Ammon's horn (tissue), 1 donor: Measurements from ENCODE around the gene TBC1D28.
"Not testable (repeated sequence)": the region's sequence is repeated elsewhere in the genome, so short reads cannot be mapped to it uniquely, and the experiment has no call there.

ENCODE experiments used
- DNase-seq: peaks from one replicate; pipeline ENCODE4 v3.0.0-alpha.2; 2016; ENCODE audit warnings: low spot score

The TBC1D28 gene

GRCh38 chr17:18613016-18613415, 31.2 kb downstream of the TBC1D28 start:
- not testable (repeated sequence) for DNase-seq

DNA sequence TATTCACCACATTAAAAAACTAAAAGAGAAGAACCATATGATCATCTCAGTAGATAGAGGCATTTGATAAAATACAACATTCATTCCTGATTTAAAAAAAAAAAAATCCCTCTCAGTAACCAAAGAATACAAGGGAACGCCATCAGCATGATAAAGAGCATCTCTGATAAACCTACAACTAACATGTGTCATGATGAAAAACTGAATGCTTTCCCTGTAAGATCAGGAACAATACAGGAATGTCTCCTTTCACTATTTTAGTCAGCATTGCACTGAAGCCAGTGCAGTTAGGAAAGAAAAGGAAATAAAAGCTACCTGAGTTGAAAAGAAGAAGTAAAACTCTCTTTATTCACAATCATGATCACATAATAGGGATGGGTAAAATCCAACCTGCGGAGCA, 51.1 kb downstream of the TBC1D28 start:
- DNase-seq, result not testable (repeated sequence)
